Liver (tissue), 9 donors: ENCODE measurements around the gene ZDHHC19. TPM values are rescaled to one million over a fixed set of nuclear protein-coding genes. Genes with fewer than 3 reads are reported as not detected.
"Not testable (repeated sequence)": the region's sequence is repeated elsewhere in the genome, so short reads cannot be mapped to it uniquely, and the experiment has no call there.

ENCODE experiments used
- DNase-seq: peaks from one replicate; pipeline ENCODE4 v3.0.0-alpha.2; 2017; ENCODE audit warnings: low spot score
- H3K27ac ChIP-seq, 2 donors: one replicate each; pipeline ENCODE4 v1.7.0; 2013; ENCODE audit warnings: inconsistent platforms in 2 of 2, low read length in 2 of 2, control low read depth in 1 of 2, low read depth in 1 of 2, mild to moderate bottlenecking in 1 of 2
- H3K27me3 ChIP-seq, 4 donors: one replicate each; pipeline versions ENCODE4 v1.6.1 to v1.7.0; 2013; ENCODE audit warnings: low read length in 3 of 4, inconsistent platforms in 1 of 4, mild to moderate bottlenecking in 1 of 4, moderate library complexity in 1 of 4; ENCODE audit not compliant: control insufficient read depth in 4 of 4, insufficient read depth in 4 of 4
- H3K36me3 ChIP-seq, 4 donors: one replicate each; pipeline versions ENCODE4 v1.6.1 to v1.7.0; 2013; ENCODE audit warnings: low read length in 3 of 4, mild to moderate bottlenecking in 3 of 4, low read depth in 1 of 4, moderate library complexity in 1 of 4; ENCODE audit not compliant: control insufficient read depth in 4 of 4, insufficient read depth in 3 of 4
- H3K4me1 ChIP-seq, 4 donors: one replicate each; pipeline versions ENCODE4 v1.6.1 to v1.7.0; 2013; ENCODE audit warnings: low read length in 3 of 4, mild to moderate bottlenecking in 3 of 4, moderate library complexity in 1 of 4; ENCODE audit not compliant: control insufficient read depth in 4 of 4, insufficient read depth in 4 of 4
- H3K4me3 ChIP-seq, 3 donors: one replicate each; pipeline versions ENCODE4 v1.6.1 to v1.7.0; 2013; ENCODE audit warnings: low read length in 3 of 3, control low read depth in 1 of 3, low read depth in 1 of 3, mild to moderate bottlenecking in 1 of 3
- H3K9ac ChIP-seq, 2 donors: one replicate each; pipeline ENCODE4 v1.7.0; 2013; ENCODE audit warnings: low read length in 2 of 2, mild to moderate bottlenecking in 2 of 2, moderate library complexity in 2 of 2, control low read depth in 1 of 2, low read depth in 1 of 2
- H3K9me3 ChIP-seq, 4 donors: one replicate each; pipeline versions ENCODE4 v1.6.1 to v1.7.0; 2013; ENCODE audit warnings: low read length in 3 of 4; ENCODE audit not compliant: control insufficient read depth in 4 of 4
- FOXA1 ChIP-seq: IDR thresholded peaks from 2 replicates; pipeline ENCODE4 v1.6.1; 2016; ENCODE audit warnings: antibody characterized with exemption
- HNF4A ChIP-seq, 2 donors: conservative IDR thresholded peaks; 2 replicates each; pipeline ENCODE4 v1.6.1; 2016; ENCODE audit warnings: antibody characterized with exemption in 2 of 2, mild to moderate bottlenecking in 2 of 2
- HNF4G ChIP-seq: IDR thresholded peaks from 2 replicates; pipeline ENCODE4 v1.6.1; 2016; ENCODE audit warnings: antibody characterized with exemption
- REST ChIP-seq: IDR thresholded peaks from 2 replicates; pipeline ENCODE4 v1.6.1; 2016; ENCODE audit warnings: antibody characterized with exemption, mild to moderate bottlenecking
- RXRA ChIP-seq, 2 donors: IDR thresholded peaks; 2 replicates each; pipeline ENCODE4 v1.6.1; 2017 to 2018; ENCODE audit warnings: antibody characterized with exemption in 2 of 2, mild to moderate bottlenecking in 1 of 2
- SP1 ChIP-seq: IDR thresholded peaks from 2 replicates; pipeline ENCODE4 v1.6.1; 2018; ENCODE audit warnings: antibody characterized with exemption, mild to moderate bottlenecking
- TAF1 ChIP-seq: conservative IDR thresholded peaks from 2 replicates; pipeline ENCODE4 v1.6.1; 2016; ENCODE audit warnings: antibody characterized with exemption, mild to moderate bottlenecking
- WGBS: extraction: QIAGEN DNeasy Blood & Tissue Kit; methylation state at CpG from one replicate; pipeline ENCODE4 v1.1.7; 2013; 5-methylcytosine and 5-hydroxymethylcytosine counted together
- polyA plus RNA-seq, 2 donors: library from polyadenylated mRNA; stranded (reverse) in 1 of 2; unstranded in 1 of 2; fragments of 200-250 nt in 1 of 2; fragments of >200 nt in 1 of 2; fragmentation: Nextera tagmentation in 1 of 2; extraction: Ambion mirVana in 1 of 2; gene quantifications; one replicate each; pipeline versions ENCODE4 v1.2.1 to v1.2.3, GENCODE V29; 2013 to 2015
- total RNA-seq, 2 donors: library from RNA; depleted of rRNA; stranded (reverse); fragments of >200 nt; gene quantifications; one replicate each; pipeline ENCODE4 v1.2.3, GENCODE V29; 2014
- TF ChIP-seq, protein P1 (sequence below): IDR thresholded peaks from 2 replicates; pipeline ENCODE4 v1.6.1; 2016; ENCODE audit warnings: antibody characterized with exemption
- TF ChIP-seq, protein P2 (sequence below): fragments of 150-350 bp; IDR thresholded peaks from 2 replicates; pipeline ENCODE4 v1.5.1; 2017; ENCODE audit warnings: improper control_type of control experiment, low read depth, low read length; ENCODE audit not compliant: missing input control
- donor health status: healthy.
- donor health status: healthy.
- donor health status: healthy.
- donor health status: healthy.
- donor health status: healthy.

Gene ZDHHC19
- total and polyA plus RNA-seq, 4 donors: 0.42 to 1.5 (median 0.81) TPM

GRCh38 chr3:196207833-196208607 is 3.2 kb downstream of the ZDHHC19 start:
- H3K27me3 ChIP-seq: no peaks in the 10 kb centered on the region
- H3K4me1 ChIP-seq: peaks cover 3 to 10% (median 4%) of the 10 kb centered on the region in 4 donors
- no peak overlapping the region for H3K9ac ChIP-seq
- 20% methylated on average over 49 of the region's 49 CpGs for WGBS
- no peak for TF ChIP-seq HNF4G
- peak; percentile 67 for TF ChIP-seq SP1
- TF ChIP-seq, protein P1, sequence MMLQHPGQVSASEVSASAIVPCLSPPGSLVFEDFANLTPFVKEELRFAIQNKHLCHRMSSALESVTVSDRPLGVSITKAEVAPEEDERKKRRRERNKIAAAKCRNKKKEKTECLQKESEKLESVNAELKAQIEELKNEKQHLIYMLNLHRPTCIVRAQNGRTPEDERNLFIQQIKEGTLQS: no peak
- peak in 1 of 2 donors; percentile 32 for TF ChIP-seq RXRA (IDR thresholded peaks at IDR 0.05)
- TF ChIP-seq HNF4A (conservative IDR thresholded peaks at IDR 0.05): peak in 1 of 2 donors; percentile 73
- H3K27ac ChIP-seq: peak overlapping the region in 1 of 2 donors; percentile 56
- no peaks in the 10 kb centered on the region for H3K9me3 ChIP-seq
- no peaks in the 10 kb centered on the region for H3K36me3 ChIP-seq
- peak; percentile 86 for DNase-seq
- peak overlapping the region in 2 of 3 donors; percentile 46 to 59 for H3K4me3 ChIP-seq

DNA sequence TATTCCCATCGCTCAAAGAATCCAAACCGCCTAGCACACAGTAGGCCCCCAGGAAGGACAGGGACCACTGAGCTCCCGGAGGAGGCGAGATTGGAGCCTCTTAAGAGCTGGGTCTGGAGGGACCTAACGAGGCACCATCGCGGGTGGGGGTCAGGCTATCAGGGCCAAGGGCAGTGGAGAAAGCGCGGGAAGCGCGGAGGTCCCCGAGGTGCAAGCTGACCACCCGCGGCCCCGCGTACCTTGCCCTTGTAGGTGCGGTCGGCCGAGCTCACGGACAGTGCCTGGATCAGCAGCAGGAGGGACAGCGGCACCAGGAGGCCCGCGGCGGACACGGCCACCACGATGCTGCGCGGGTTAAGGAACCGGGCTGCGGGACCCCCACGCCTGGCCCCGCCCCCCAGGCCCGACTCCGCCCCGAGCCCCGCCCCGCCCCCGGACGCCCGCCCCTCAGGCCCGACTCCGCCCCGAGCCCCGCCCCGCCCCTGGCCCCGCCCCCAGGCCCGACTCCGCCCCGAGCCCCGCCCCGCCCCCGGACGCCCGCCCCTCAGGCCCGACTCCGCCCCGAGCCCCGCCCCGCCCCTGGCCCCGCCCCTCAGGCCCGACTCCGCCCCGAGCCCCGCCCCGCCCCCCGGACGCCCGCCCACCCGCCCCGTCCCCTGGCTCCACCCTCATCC is 3.9 kb downstream of the ZDHHC19 start:
- DNase-seq: no peak
- H3K27me3 ChIP-seq: no peaks in the 10 kb centered on the region

GRCh38 chr3:196205442-196206205 is 5.6 kb downstream of the ZDHHC19 start:
- not testable (repeated sequence) for DNase-seq, H3K27ac ChIP-seq, H3K36me3 ChIP-seq, H3K27me3 ChIP-seq, H3K9ac ChIP-seq, H3K9me3 ChIP-seq, H3K4me3 ChIP-seq, H3K4me1 ChIP-seq
- WGBS: 63% methylated on average over 9 of the region's 9 CpGs

More for the DNA sequence above, 3.9 kb downstream of the ZDHHC19 start:
- Histone ChIP-seq H3K9me3 (no peaks in the 10 kb centered on the region), H3K4me1 (peaks cover 3 to 10% (median 4%) of the 10 kb centered on the region in 4 donors), H3K4me3 (peak overlapping the region in 1 of 3 donors; percentile 46), H3K27ac (no peak overlapping the region), H3K9ac (no peak overlapping the region), H3K36me3 (no peaks in the 10 kb centered on the region)
- TF ChIP-seq, protein P2, sequence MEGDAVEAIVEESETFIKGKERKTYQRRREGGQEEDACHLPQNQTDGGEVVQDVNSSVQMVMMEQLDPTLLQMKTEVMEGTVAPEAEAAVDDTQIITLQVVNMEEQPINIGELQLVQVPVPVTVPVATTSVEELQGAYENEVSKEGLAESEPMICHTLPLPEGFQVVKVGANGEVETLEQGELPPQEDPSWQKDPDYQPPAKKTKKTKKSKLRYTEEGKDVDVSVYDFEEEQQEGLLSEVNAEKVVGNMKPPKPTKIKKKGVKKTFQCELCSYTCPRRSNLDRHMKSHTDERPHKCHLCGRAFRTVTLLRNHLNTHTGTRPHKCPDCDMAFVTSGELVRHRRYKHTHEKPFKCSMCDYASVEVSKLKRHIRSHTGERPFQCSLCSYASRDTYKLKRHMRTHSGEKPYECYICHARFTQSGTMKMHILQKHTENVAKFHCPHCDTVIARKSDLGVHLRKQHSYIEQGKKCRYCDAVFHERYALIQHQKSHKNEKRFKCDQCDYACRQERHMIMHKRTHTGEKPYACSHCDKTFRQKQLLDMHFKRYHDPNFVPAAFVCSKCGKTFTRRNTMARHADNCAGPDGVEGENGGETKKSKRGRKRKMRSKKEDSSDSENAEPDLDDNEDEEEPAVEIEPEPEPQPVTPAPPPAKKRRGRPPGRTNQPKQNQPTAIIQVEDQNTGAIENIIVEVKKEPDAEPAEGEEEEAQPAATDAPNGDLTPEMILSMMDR: no peak
- TF ChIP-seq HNF4A (conservative IDR thresholded peaks at IDR 0.05): no peak
- no peak for TF ChIP-seq REST
- TF ChIP-seq, protein P1: no peak
- TF ChIP-seq RXRA (IDR thresholded peaks at IDR 0.05): no peak
- TF ChIP-seq TAF1: no peak
- TF ChIP-seq FOXA1: no peak
- 21% methylated on average over 57 of the region's 70 CpGs for WGBS
